ENCODE results near the gene DNM3.

- TF ChIP-seq CTCF (IDR thresholded peaks at IDR 0.05) (no peak), POLR2A (IDR thresholded peaks at IDR 0.05) (no peak)
Measured at GRCh38 chr1:172343240-172344160, 502.2 kb downstream of the DNM3 start.

Data from adrenal gland (tissue), 5 donors.